ENCODE data around the gene COL15A1. TPM values are rescaled to one million over a fixed set of nuclear protein-coding genes. Genes with fewer than 3 reads are reported as not detected.
"Not testable (repeated sequence)": the region's sequence is repeated elsewhere in the genome, so short reads cannot be mapped to it uniquely, and the experiment has no call there.

The COL15A1 gene
- total and polyA plus RNA-seq, 4 experiments from 2014 or later: not detected

- Histone ChIP-seq H3K4me1 (ENCODE audit: insufficient read depth, low read length) (no peaks in the 10 kb centered on the region), H3K27ac (ENCODE audit: low read depth, low read length) (no peak overlapping the region), H3K9me3 (ENCODE audit: control insufficient read depth in 1 of 2, low read length in 2 of 2) (no peaks in the 10 kb centered on the region), H3K36me3 (ENCODE audit: insufficient read depth, low read length) (no peaks in the 10 kb centered on the region), H3K4me3 (ENCODE audit: low read length in 2 of 2) (no peak overlapping the region), H3K27me3 (ENCODE audit: insufficient read depth, low read length) (no peaks in the 10 kb centered on the region)
- CTCF ChIA-PET (ENCODE audit: partially characterized antibody): no interaction called here
- POLR2A ChIA-PET (ENCODE audit: partially characterized antibody): no interaction called here
- no peak for DNase-seq
- peaks cover 1 to 7% of the 10 kb centered on the region in 2 donors for H3K27me3 Mint-ChIP-seq
- H3K27ac Mint-ChIP-seq: no peak overlapping the region
- H3K4me3 Mint-ChIP-seq: no peak overlapping the region
- peaks cover 0 to 2% (median 0%) of the 10 kb centered on the region in 4 donors for H3K4me1 Mint-ChIP-seq
- no peaks in the 10 kb centered on the region for H3K36me3 Mint-ChIP-seq
- H3K9me3 Mint-ChIP-seq: no peaks in the 10 kb centered on the region
- intact Hi-C loops (cut with micrococcal nuclease): no loop called here
These were observed 36.7 kb upstream of the COL15A1 start for GRCh38 chr9:98907055-98907454.

GRCh38 chr9:98908897-98909634, 34.6 kb upstream of the COL15A1 start:
- no peaks in the 10 kb centered on the region for H3K9me3 ChIP-seq (ENCODE audit: control insufficient read depth in 1 of 2, low read length in 2 of 2)
- no peaks in the 10 kb centered on the region for H3K9me3 Mint-ChIP-seq
- H3K36me3 ChIP-seq (ENCODE audit: insufficient read depth, low read length): no peaks in the 10 kb centered on the region
- no peak overlapping the region for H3K4me3 ChIP-seq (ENCODE audit: low read length in 2 of 2)
- ChIA-PET POLR2A (ENCODE audit: partially characterized antibody) (no interaction called here), CTCF (ENCODE audit: partially characterized antibody) (interaction anchor here (1.2 kb wide), 1 partner anchor 12 kb away, joined by 3 read pairs; no protein-coding TSS in a partner anchor)
- intact Hi-C loops (cut with micrococcal nuclease): no loop called here
- no peak overlapping the region for H3K27ac ChIP-seq (ENCODE audit: low read depth, low read length)
- no peak overlapping the region for H3K27ac Mint-ChIP-seq
- no peak overlapping the region for H3K4me3 Mint-ChIP-seq
- H3K27me3 Mint-ChIP-seq: peaks cover 0 to 6% of the 10 kb centered on the region in 2 donors
- no peaks in the 10 kb centered on the region for H3K4me1 Mint-ChIP-seq
- no peaks in the 10 kb centered on the region for H3K36me3 Mint-ChIP-seq
- no peaks in the 10 kb centered on the region for H3K4me1 ChIP-seq (ENCODE audit: insufficient read depth, low read length)
- DNase-seq: no peak
- no peaks in the 10 kb centered on the region for H3K27me3 ChIP-seq (ENCODE audit: insufficient read depth, low read length)

- intact Hi-C loops (cut with micrococcal nuclease): no loop called here
- POLR2A ChIA-PET (ENCODE audit: partially characterized antibody): no interaction called here
- CTCF ChIA-PET (ENCODE audit: partially characterized antibody): no interaction called here
- no peaks in the 10 kb centered on the region for H3K36me3 ChIP-seq (ENCODE audit: insufficient read depth, low read length)
- H3K4me1 ChIP-seq (ENCODE audit: insufficient read depth, low read length): no peaks in the 10 kb centered on the region
- no peak overlapping the region for H3K27ac ChIP-seq (ENCODE audit: low read depth, low read length)
- H3K4me3 ChIP-seq (ENCODE audit: low read length in 2 of 2): no peak overlapping the region
- Mint-ChIP-seq H3K4me1 (no peaks in the 10 kb centered on the region), H3K27me3 (peaks cover 0 to 9% of the 10 kb centered on the region in 2 donors), H3K9me3 (no peaks in the 10 kb centered on the region), H3K36me3 (no peaks in the 10 kb centered on the region), H3K4me3 (no peak overlapping the region), H3K27ac (no peak overlapping the region)
- no peak for DNase-seq
- no peaks in the 10 kb centered on the region for H3K9me3 ChIP-seq (ENCODE audit: control insufficient read depth in 1 of 2, low read length in 2 of 2)
- no peaks in the 10 kb centered on the region for H3K27me3 ChIP-seq (ENCODE audit: insufficient read depth, low read length)
These were observed 33.8 kb upstream of the COL15A1 start for GRCh38 chr9:98909935-98910334.

DNA sequence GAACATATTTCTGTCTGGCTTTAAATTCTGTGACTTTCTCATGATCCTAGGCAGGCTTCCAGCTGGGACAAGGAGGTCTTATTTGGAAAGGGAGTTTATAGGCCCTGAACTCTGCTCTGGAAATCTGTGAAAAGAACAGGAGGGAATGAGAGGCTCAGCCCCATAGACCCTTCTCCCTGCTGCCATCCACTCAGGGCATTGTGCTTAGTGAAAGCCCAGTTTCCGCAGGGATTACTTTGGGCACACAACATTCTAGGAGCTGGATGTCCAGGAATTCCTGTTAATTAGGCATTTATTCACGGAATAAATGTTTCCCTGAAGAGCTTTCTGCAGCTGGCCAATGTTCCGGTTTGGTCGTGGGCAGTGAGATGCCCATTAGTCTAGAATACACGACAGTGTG, 32.7 kb upstream of the COL15A1 start:
- Histone ChIP-seq H3K27ac (ENCODE audit: low read depth, low read length) (no peak overlapping the region), H3K36me3 (ENCODE audit: insufficient read depth, low read length) (no peaks in the 10 kb centered on the region), H3K9me3 (ENCODE audit: control insufficient read depth in 1 of 2, low read length in 2 of 2) (no peaks in the 10 kb centered on the region), H3K4me3 (ENCODE audit: low read length in 2 of 2) (no peak overlapping the region), H3K4me1 (ENCODE audit: insufficient read depth, low read length) (no peaks in the 10 kb centered on the region), H3K27me3 (ENCODE audit: insufficient read depth, low read length) (no peaks in the 10 kb centered on the region)
- Mint-ChIP-seq H3K4me3 (no peak overlapping the region), H3K27me3 (peaks cover 1 to 12% of the 10 kb centered on the region in 2 donors), H3K27ac (no peak overlapping the region), H3K4me1 (no peaks in the 10 kb centered on the region), H3K9me3 (no peaks in the 10 kb centered on the region), H3K36me3 (no peaks in the 10 kb centered on the region)
- ChIA-PET CTCF (ENCODE audit: partially characterized antibody) (no interaction called here), POLR2A (ENCODE audit: partially characterized antibody) (no interaction called here)
- intact Hi-C loops (cut with micrococcal nuclease): no loop called here
- DNase-seq: no peak

- H3K4me3 Mint-ChIP-seq; H3K9me3 ChIP-seq (ENCODE audit: control insufficient read depth in 1 of 2, low read length in 2 of 2); POLR2A ChIA-PET (ENCODE audit: partially characterized antibody); H3K36me3 ChIP-seq (ENCODE audit: insufficient read depth, low read length); H3K4me1 ChIP-seq (ENCODE audit: insufficient read depth, low read length); H3K9me3 Mint-ChIP-seq; H3K4me1 Mint-ChIP-seq; CTCF ChIA-PET (ENCODE audit: partially characterized antibody); H3K27ac Mint-ChIP-seq; intact Hi-C loops (cut with micrococcal nuclease); H3K4me3 ChIP-seq (ENCODE audit: low read length in 2 of 2); H3K36me3 Mint-ChIP-seq; DNase-seq; H3K27me3 ChIP-seq (ENCODE audit: insufficient read depth, low read length); H3K27ac ChIP-seq (ENCODE audit: low read depth, low read length): not testable (repeated sequence)
- peaks cover 1 to 12% of the 10 kb centered on the region in 2 donors for H3K27me3 Mint-ChIP-seq
These were observed 32.0 kb upstream of the COL15A1 start for GRCh38 chr9:98911738-98912137.

- Histone ChIP-seq H3K27me3 (ENCODE audit: insufficient read depth, low read length) (no peaks in the 10 kb centered on the region), H3K36me3 (ENCODE audit: insufficient read depth, low read length) (no peaks in the 10 kb centered on the region), H3K4me1 (ENCODE audit: insufficient read depth, low read length) (no peaks in the 10 kb centered on the region), H3K4me3 (ENCODE audit: low read length in 2 of 2) (no peak overlapping the region), H3K9me3 (ENCODE audit: control insufficient read depth in 1 of 2, low read length in 2 of 2) (no peaks in the 10 kb centered on the region), H3K27ac (ENCODE audit: low read depth, low read length) (no peak overlapping the region)
- Mint-ChIP-seq H3K4me1 (no peaks in the 10 kb centered on the region), H3K9me3 (no peaks in the 10 kb centered on the region), H3K4me3 (no peak overlapping the region), H3K27me3 (peaks cover 1 to 10% of the 10 kb centered on the region in 2 donors), H3K36me3 (no peaks in the 10 kb centered on the region), H3K27ac (no peak overlapping the region)
- ChIA-PET POLR2A (ENCODE audit: partially characterized antibody) (no interaction called here), CTCF (ENCODE audit: partially characterized antibody) (no interaction called here)
- no peak for DNase-seq
- intact Hi-C loops (cut with micrococcal nuclease): no loop called here
These were observed 31.3 kb upstream of the COL15A1 start for GRCh38 chr9:98912450-98912849.

DNA sequence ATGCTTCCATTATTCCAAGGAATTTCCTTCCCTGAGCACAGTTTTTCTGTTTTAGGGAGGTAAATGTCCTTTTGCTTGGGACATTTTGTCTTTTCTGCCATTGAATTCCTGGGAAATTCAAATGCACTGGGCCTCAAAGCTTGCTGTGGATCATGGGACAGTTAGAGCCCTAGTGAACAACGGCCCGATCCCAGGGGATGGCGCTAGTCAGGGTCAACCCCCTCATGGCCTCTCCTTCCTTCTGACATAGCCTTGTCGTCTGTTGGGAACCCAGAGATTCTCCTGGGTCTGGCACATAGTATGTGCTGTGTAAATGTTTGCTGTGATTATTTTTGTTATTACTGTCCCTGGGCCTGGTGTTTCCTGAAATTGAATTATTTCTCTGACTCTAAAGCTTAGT, 30.7 kb upstream of the COL15A1 start:
- H3K9me3 ChIP-seq (ENCODE audit: control insufficient read depth in 1 of 2, low read length in 2 of 2): no peaks in the 10 kb centered on the region
- CTCF ChIA-PET (ENCODE audit: partially characterized antibody): no interaction called here
- no peak for DNase-seq
- intact Hi-C loops (cut with micrococcal nuclease): no loop called here
- H3K4me3 ChIP-seq (ENCODE audit: low read length in 2 of 2): no peak overlapping the region
- Mint-ChIP-seq H3K27ac (no peak overlapping the region), H3K36me3 (no peaks in the 10 kb centered on the region), H3K4me3 (no peak overlapping the region), H3K27me3 (peaks cover 1 to 12% of the 10 kb centered on the region in 2 donors), H3K9me3 (no peaks in the 10 kb centered on the region), H3K4me1 (no peaks in the 10 kb centered on the region)
- no peak overlapping the region for H3K27ac ChIP-seq (ENCODE audit: low read depth, low read length)
- no peaks in the 10 kb centered on the region for H3K4me1 ChIP-seq (ENCODE audit: insufficient read depth, low read length)
- POLR2A ChIA-PET (ENCODE audit: partially characterized antibody): no interaction called here
- no peaks in the 10 kb centered on the region for H3K27me3 ChIP-seq (ENCODE audit: insufficient read depth, low read length)
- H3K36me3 ChIP-seq (ENCODE audit: insufficient read depth, low read length): no peaks in the 10 kb centered on the region

DNA sequence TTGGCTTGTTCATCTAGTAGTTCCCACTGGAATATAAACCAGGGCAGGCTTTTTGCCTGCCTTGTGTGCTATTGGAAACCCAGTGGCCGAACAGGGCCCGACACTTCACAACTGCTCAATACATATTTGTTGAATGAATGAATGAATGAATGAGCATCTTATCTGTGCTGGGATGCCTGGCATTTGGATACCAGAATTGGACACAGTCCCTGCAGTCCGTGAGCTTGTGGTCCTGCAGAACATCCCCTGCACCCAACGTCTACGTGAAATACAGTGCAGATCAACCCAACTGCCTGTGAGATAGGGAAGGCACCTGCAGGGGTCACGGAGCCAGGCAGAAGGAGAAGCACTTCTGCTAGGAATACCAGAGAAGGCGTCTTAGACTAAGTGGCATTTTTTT, 30.0 kb upstream of the COL15A1 start:
- H3K9me3 Mint-ChIP-seq: no peaks in the 10 kb centered on the region
- no peaks in the 10 kb centered on the region for H3K27me3 ChIP-seq (ENCODE audit: insufficient read depth, low read length)
- peaks cover 1 to 12% of the 10 kb centered on the region in 2 donors for H3K27me3 Mint-ChIP-seq
- CTCF ChIA-PET (ENCODE audit: partially characterized antibody): no interaction called here
- H3K4me3 ChIP-seq (ENCODE audit: low read length in 2 of 2): no peak overlapping the region
- H3K4me3 Mint-ChIP-seq: no peak overlapping the region
- no peaks in the 10 kb centered on the region for H3K4me1 Mint-ChIP-seq
- H3K27ac Mint-ChIP-seq: no peak overlapping the region
- no peaks in the 10 kb centered on the region for H3K9me3 ChIP-seq (ENCODE audit: control insufficient read depth in 1 of 2, low read length in 2 of 2)
- no peaks in the 10 kb centered on the region for H3K36me3 Mint-ChIP-seq
- POLR2A ChIA-PET (ENCODE audit: partially characterized antibody): no interaction called here
- no peak for DNase-seq
- intact Hi-C loops (cut with micrococcal nuclease): no loop called here
- H3K27ac ChIP-seq (ENCODE audit: low read depth, low read length): no peak overlapping the region
- no peaks in the 10 kb centered on the region for H3K36me3 ChIP-seq (ENCODE audit: insufficient read depth, low read length)
- no peaks in the 10 kb centered on the region for H3K4me1 ChIP-seq (ENCODE audit: insufficient read depth, low read length)

Measured in CD4-positive, alpha-beta memory T cell (primary cell).